Activated T-helper 2 cell treated with anti-CD3 and anti-CD28 coated beads, Interferon-gamma antibody, Interleukin-2, Interleukin-4, amounts not matched to agents 10 μg/mL and 5 μg/mL and 100 μg/mL, durations not matched to agents 14 hours and 24 hours and 36 hours (primary cell): ENCODE measurements around the gene DYNC1H1. TPM values are rescaled to one million over a fixed set of nuclear protein-coding genes. Genes with fewer than 3 reads are reported as not detected.
A peak's percentile ranks its signal among the peaks of the same experiment; 100 is the strongest.
"Not testable (repeated sequence)": the region's sequence is repeated elsewhere in the genome, so short reads cannot be mapped to it uniquely, and the experiment has no call there.

Experiments
- DNase-seq: peaks from one replicate; pipeline ENCODE4 v3.0.0; 2021; ENCODE audit warnings: low spot score
- H3K27ac Mint-ChIP-seq: one replicate; pipeline ENCODE4 v1.8.0; 2021; ENCODE audit warnings: mixed read lengths
- H3K27me3 Mint-ChIP-seq: one replicate; pipeline ENCODE4 v1.8.0; 2021; ENCODE audit warnings: low read depth, mixed read lengths
- H3K36me3 Mint-ChIP-seq: one replicate; pipeline ENCODE4 v1.8.0; 2021; ENCODE audit warnings: low read depth, mixed read lengths
- H3K4me1 Mint-ChIP-seq: one replicate; pipeline ENCODE4 v1.8.0; 2021; ENCODE audit warnings: low read depth, mixed read lengths
- H3K4me3 Mint-ChIP-seq: one replicate; pipeline ENCODE4 v1.8.0; 2021; ENCODE audit warnings: low read depth, mild to moderate bottlenecking, moderate library complexity, mixed read lengths
- H3K9me3 Mint-ChIP-seq: one replicate; pipeline ENCODE4 v1.8.0; 2021; ENCODE audit warnings: mixed read lengths
- intact Hi-C: fragments of 100-400 bp; cut with micrococcal nuclease; formaldehyde crosslinking; loops from one replicate; pipeline ENCODE4 v1.15.1; 2023
- total RNA-seq: library from RNA; stranded (reverse); gene quantifications from 2 replicates; pipeline ENCODE4 v1.2.3, GENCODE V29; 2022

DYNC1H1 gene
- total RNA-seq, 1 donor from 2014 or later = 286 TPM

GRCh38 chr14:101971458-101971857 lies 7.1 kb downstream of the DYNC1H1 start:
- peaks cover 34% of the 10 kb centered on the region for H3K36me3 Mint-ChIP-seq
- H3K27me3 Mint-ChIP-seq, DNase-seq, H3K9me3 Mint-ChIP-seq, H3K27ac Mint-ChIP-seq, H3K4me3 Mint-ChIP-seq, intact Hi-C loops: not testable (repeated sequence)
- H3K4me1 Mint-ChIP-seq = peaks cover 32% of the 10 kb centered on the region

GRCh38 chr14:101972126-101972866 lies 7.9 kb downstream of the DYNC1H1 start:
- no peaks in the 10 kb centered on the region for H3K9me3 Mint-ChIP-seq
- no peak for DNase-seq
- no peak overlapping the region for H3K4me3 Mint-ChIP-seq
- intact Hi-C loops = no loop called here
- H3K27ac Mint-ChIP-seq = peak overlapping the region; percentile 21
- peaks cover 26% of the 10 kb centered on the region for H3K4me1 Mint-ChIP-seq
- H3K27me3 Mint-ChIP-seq = no peaks in the 10 kb centered on the region
- H3K36me3 Mint-ChIP-seq = peaks cover 30% of the 10 kb centered on the region

- no peak overlapping the region for H3K27ac Mint-ChIP-seq
- no peak for DNase-seq
- no peaks in the 10 kb centered on the region for H3K27me3 Mint-ChIP-seq
- intact Hi-C loops = no loop called here
- H3K9me3 Mint-ChIP-seq = no peaks in the 10 kb centered on the region
- H3K4me3 Mint-ChIP-seq = no peak overlapping the region
- H3K36me3 Mint-ChIP-seq = peaks cover 33% of the 10 kb centered on the region
- peaks cover 23% of the 10 kb centered on the region for H3K4me1 Mint-ChIP-seq
These were observed 9.0 kb downstream of the DYNC1H1 start for GRCh38 chr14:101973356-101973755.

- intact Hi-C loops = no loop called here
- Mint-ChIP-seq H3K4me1 (peaks cover 15% of the 10 kb centered on the region), H3K36me3 (peaks cover 42% of the 10 kb centered on the region), H3K27me3 (no peaks in the 10 kb centered on the region), H3K9me3 (no peaks in the 10 kb centered on the region), H3K4me3 (no peak overlapping the region), H3K27ac (no peak overlapping the region)
- DNase-seq = no peak
These were observed 10.9 kb downstream of the DYNC1H1 start for GRCh38 chr14:101975231-101975630.

- Mint-ChIP-seq H3K36me3 (peaks cover 47% of the 10 kb centered on the region), H3K27ac (no peak overlapping the region), H3K4me3 (no peak overlapping the region), H3K4me1 (peaks cover 5% of the 10 kb centered on the region), H3K9me3 (no peaks in the 10 kb centered on the region), H3K27me3 (no peaks in the 10 kb centered on the region)
- intact Hi-C loops = no loop called here
- DNase-seq = no peak
These were observed 13.1 kb downstream of the DYNC1H1 start for GRCh38 chr14:101977311-101978071.

GRCh38 chr14:101979666-101980065 lies 15.3 kb downstream of the DYNC1H1 start:
- Mint-ChIP-seq H3K4me1 (peaks cover 1% of the 10 kb centered on the region), H3K4me3 (no peak overlapping the region), H3K9me3 (no peaks in the 10 kb centered on the region), H3K36me3 (peaks cover 62% of the 10 kb centered on the region), H3K27ac (no peak overlapping the region), H3K27me3 (no peaks in the 10 kb centered on the region)
- DNase-seq = no peak
- intact Hi-C loops = no loop called here

GRCh38 chr14:101980251-101980650 lies 15.9 kb downstream of the DYNC1H1 start:
- no peak overlapping the region for H3K4me3 Mint-ChIP-seq
- no peak for DNase-seq
- peaks cover 1% of the 10 kb centered on the region for H3K4me1 Mint-ChIP-seq
- no peaks in the 10 kb centered on the region for H3K27me3 Mint-ChIP-seq
- peaks cover 57% of the 10 kb centered on the region for H3K36me3 Mint-ChIP-seq
- H3K27ac Mint-ChIP-seq = no peak overlapping the region
- intact Hi-C loops = no loop called here
- no peaks in the 10 kb centered on the region for H3K9me3 Mint-ChIP-seq

GRCh38 chr14:101980700-101981099 lies 16.3 kb downstream of the DYNC1H1 start:
- Mint-ChIP-seq H3K27ac (peak overlapping the region; percentile 19), H3K9me3 (no peaks in the 10 kb centered on the region), H3K4me1 (peaks cover 1% of the 10 kb centered on the region), H3K27me3 (no peaks in the 10 kb centered on the region), H3K36me3 (peaks cover 57% of the 10 kb centered on the region), H3K4me3 (no peak overlapping the region)
- intact Hi-C loops = no loop called here
- no peak for DNase-seq

GRCh38 chr14:101982621-101983020 lies 18.2 kb downstream of the DYNC1H1 start:
- Mint-ChIP-seq H3K4me3 (no peak overlapping the region), H3K4me1 (peaks cover 5% of the 10 kb centered on the region), H3K27me3 (no peaks in the 10 kb centered on the region), H3K27ac (no peak overlapping the region), H3K36me3 (peaks cover 70% of the 10 kb centered on the region), H3K9me3 (no peaks in the 10 kb centered on the region)
- intact Hi-C loops = no loop called here
- no peak for DNase-seq

GRCh38 chr14:101984831-101985230 lies 20.5 kb downstream of the DYNC1H1 start:
- H3K27me3 Mint-ChIP-seq, DNase-seq, H3K4me3 Mint-ChIP-seq, H3K27ac Mint-ChIP-seq, intact Hi-C loops, H3K9me3 Mint-ChIP-seq: not testable (repeated sequence)
- Mint-ChIP-seq H3K36me3 (peaks cover 76% of the 10 kb centered on the region), H3K4me1 (peaks cover 15% of the 10 kb centered on the region)

- intact Hi-C loops = no loop called here
- Mint-ChIP-seq H3K27ac (no peak overlapping the region), H3K4me3 (no peak overlapping the region), H3K4me1 (peaks cover 20% of the 10 kb centered on the region), H3K9me3 (no peaks in the 10 kb centered on the region), H3K27me3 (no peaks in the 10 kb centered on the region), H3K36me3 (peaks cover 72% of the 10 kb centered on the region)
- DNase-seq = no peak
These were observed 21.6 kb downstream of the DYNC1H1 start for GRCh38 chr14:101985957-101986356.

- peaks cover 73% of the 10 kb centered on the region for H3K36me3 Mint-ChIP-seq
These were observed 22.6 kb downstream of the DYNC1H1 start for GRCh38 chr14:101986953-101987352.

GRCh38 chr14:101988377-101988776 lies 24.0 kb downstream of the DYNC1H1 start:
- intact Hi-C loops = no loop called here
- Mint-ChIP-seq H3K27ac (peak overlapping the region; percentile 8), H3K4me3 (peak overlapping the region; percentile 26), H3K36me3 (peaks cover 79% of the 10 kb centered on the region), H3K27me3 (no peaks in the 10 kb centered on the region), H3K9me3 (no peaks in the 10 kb centered on the region), H3K4me1 (peaks cover 29% of the 10 kb centered on the region)
- no peak for DNase-seq

More at GRCh38 chr14:101986953-101987352, 22.6 kb downstream of the DYNC1H1 start:
- H3K4me1 Mint-ChIP-seq = peaks cover 26% of the 10 kb centered on the region
- DNase-seq = no peak
- H3K9me3 Mint-ChIP-seq = no peaks in the 10 kb centered on the region
- H3K27me3 Mint-ChIP-seq = no peaks in the 10 kb centered on the region
- H3K4me3 Mint-ChIP-seq = no peak overlapping the region
- no peak overlapping the region for H3K27ac Mint-ChIP-seq
- intact Hi-C loops = no loop called here
